CD4-positive, alpha-beta T cell treated with Interferon alpha-2 for 1 hour (primary cell): ENCODE data around the gene RNPEP.
"Not testable (repeated sequence)": the region's sequence is repeated elsewhere in the genome, so short reads cannot be mapped to it uniquely, and the experiment has no call there.

ENCODE experiments used
- DNase-seq, 2 donors: peaks; one replicate each; pipeline ENCODE4 v3.0.0-alpha.2; 2020 to 2022

The RNPEP gene

DNA sequence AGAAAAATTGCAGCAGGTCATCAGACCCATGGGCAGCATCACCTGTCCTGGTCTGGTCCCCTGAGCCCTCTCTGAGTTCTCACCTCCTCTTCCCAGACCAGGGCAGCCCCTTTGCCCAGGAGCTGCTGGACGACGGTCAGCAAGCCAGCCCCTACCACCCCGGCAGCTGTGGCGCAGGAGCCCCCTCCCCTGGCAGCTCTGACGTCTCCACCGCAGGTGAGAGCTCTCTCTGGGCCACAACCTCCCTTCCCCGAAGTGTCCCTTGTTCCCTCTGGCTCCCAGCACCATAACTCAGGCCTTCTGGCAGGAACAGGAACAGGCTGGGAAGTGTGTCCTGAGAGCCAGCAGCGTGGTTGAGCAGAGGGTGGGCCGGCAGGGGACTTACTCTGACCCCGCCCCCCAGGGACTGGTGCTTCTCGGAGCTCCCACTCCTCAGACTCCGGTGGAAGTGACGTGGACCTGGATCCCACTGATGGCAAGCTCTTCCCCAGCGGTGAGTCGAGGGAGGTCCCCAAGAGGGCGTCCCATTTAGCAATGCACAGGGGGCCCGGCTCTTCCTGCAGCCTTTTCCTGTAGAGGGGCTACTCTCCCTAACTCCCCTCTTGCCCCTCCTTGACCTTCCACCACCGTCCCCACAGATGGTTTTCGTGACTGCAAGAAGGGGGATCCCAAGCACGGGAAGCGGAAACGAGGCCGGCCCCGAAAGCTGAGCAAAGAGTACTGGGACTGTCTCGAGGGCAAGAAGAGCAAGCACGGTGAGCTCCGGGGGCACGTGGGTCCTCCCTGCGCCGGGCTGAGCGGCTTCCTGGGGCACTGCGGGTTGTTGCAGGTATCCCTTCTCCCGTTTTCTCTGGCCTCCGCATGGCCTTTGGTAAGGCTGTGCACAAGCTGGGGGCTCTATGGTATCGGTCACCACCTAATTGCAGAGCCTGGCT lies 30.4 kb downstream of the RNPEP start:
- no peak for DNase-seq

DNA sequence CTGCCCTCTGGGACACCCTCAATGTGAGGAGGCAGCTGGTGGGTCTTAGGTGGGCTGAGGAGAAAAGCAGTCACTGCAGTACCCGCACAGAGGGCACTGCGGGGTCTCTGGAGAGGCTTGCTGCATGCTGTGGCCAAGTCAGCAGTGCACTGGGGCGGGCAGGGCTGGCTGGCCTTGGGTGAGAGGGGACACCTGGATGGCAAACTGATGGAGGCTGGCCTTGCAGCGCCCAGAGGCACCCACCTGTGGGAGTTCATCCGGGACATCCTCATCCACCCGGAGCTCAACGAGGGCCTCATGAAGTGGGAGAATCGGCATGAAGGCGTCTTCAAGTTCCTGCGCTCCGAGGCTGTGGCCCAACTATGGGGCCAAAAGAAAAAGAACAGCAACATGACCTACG lies 31.2 kb downstream of the RNPEP start:
- DNase-seq: no peak

DNA sequence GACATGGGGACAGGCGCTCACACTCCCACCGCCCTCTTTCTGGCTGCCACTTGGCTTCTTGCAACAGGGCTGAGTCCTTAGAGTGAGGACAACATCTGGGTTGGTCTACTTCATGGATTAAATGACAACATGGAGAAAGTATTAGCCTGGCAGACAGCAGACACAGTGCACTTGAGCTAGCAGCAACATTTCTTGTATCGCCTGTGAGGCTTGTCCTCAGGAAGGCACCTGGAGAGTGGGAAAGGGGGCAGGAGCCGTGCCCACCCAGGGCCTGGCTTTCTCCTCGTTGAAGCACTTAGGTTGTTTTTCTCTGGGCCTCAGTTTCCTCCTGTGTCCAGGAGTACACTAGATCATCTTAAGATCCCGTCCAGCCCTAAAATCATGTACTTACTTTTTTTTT lies 31.6 kb downstream of the RNPEP start:
- no peak for DNase-seq

DNA sequence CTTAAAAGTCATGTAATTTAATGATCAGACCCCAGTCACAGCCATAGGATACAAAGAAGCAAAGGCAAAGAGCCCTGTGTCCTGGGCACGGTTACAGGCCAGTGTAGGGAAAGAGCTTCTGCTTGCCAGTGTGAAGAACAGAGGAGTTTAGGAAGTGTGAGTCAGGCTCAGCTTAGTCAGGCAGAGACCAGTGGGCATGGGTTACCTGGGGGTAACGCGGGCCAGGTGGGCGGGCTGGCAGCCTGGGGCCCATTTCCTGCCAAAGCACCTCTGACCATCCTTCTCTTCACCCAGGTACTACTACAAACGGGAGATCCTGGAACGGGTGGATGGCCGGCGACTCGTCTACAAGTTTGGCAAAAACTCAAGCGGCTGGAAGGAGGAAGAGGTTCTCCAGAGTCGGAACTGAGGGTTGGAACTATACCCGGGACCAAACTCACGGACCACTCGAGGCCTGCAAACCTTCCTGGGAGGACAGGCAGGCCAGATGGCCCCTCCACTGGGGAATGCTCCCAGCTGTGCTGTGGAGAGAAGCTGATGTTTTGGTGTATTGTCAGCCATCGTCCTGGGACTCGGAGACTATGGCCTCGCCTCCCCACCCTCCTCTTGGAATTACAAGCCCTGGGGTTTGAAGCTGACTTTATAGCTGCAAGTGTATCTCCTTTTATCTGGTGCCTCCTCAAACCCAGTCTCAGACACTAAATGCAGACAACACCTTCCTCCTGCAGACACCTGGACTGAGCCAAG lies 32.6 kb downstream of the RNPEP start:
- no peak for DNase-seq

DNA sequence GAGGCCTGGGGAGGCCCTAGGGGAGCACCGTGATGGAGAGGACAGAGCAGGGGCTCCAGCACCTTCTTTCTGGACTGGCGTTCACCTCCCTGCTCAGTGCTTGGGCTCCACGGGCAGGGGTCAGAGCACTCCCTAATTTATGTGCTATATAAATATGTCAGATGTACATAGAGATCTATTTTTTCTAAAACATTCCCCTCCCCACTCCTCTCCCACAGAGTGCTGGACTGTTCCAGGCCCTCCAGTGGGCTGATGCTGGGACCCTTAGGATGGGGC lies 33.2 kb downstream of the RNPEP start:
- DNase-seq: no peak

DNA sequence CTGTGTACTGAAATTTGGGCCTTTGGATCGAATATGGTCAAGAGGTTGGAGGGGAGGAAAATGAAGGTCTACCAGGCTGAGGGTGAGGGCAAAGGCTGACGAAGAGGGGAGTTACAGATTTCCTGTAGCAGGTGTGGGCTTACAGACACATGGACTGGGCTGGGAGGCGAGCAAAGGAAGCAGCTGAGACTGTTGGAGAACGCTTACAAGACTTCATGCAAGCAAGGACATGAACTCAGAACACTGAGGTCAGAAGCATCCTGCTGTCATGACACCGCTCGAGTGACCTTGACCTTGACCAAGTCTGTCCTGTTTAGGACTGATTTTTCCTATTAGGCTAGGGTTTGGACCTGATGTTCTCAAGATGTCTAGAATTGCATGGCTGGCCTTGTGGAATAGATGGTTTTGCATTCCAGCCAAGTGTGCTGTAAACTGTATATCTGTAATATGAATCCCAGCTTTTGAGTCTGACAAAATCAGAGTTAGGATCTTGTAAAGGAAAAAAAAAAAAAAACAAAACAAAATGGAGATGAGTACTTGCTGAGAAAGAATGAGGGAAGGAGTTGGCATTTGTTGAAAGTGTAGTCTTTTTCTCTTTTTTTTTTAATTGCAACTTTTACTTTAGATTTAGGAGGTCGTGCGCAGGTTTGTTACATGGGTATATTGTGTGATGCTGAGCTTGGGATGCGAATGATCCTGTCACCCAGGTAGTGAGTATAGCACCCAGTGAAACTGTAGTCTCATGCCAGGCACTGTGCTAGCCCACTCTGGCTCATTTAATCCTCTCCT lies 33.8 kb downstream of the RNPEP start:
- DNase-seq: no peak

DNA sequence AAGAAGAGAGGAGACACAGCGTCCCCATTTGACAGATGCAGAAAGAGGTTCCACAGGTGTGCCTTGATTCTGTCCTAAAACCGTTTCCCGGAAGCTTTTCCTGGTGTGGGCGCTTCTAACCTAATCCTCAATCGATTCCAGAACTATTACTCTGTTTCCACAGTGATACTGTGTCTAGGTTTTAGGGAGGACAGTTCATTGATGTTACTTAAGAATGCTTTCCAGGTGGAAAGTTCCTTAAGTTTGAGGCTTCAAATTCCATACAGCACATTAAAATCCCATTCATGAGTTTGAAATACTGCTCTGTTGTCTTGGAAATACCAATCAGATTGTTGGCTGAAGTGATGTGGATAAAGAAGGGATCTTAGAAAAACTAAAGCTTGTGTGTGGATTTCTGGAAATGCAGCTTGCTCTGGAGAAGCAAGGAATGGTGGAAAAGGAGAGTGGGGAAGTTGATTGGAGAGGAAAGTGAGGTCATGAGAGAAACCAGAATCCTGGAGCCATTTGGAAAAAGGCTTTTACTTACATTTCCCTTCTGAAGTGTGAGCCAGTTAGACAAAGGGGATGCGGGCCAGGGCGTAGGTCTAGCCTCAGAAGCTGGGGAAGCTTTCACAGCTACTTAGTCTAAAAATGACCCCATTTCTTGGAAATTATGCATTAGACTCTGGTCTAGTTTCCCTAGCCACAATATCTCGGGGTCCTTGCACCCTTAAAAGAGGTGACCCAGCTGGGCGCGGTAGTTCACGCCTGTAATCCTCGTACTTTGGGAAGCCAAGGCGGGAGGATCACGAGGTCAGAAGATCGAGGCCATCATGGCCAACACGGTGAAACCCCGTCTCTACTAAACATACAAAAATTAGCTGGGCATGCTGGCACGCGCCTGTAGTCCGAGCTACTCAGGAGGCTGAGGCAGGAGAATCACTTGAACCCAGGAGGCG lies 34.6 kb downstream of the RNPEP start:
- DNase-seq: no peak

DNA sequence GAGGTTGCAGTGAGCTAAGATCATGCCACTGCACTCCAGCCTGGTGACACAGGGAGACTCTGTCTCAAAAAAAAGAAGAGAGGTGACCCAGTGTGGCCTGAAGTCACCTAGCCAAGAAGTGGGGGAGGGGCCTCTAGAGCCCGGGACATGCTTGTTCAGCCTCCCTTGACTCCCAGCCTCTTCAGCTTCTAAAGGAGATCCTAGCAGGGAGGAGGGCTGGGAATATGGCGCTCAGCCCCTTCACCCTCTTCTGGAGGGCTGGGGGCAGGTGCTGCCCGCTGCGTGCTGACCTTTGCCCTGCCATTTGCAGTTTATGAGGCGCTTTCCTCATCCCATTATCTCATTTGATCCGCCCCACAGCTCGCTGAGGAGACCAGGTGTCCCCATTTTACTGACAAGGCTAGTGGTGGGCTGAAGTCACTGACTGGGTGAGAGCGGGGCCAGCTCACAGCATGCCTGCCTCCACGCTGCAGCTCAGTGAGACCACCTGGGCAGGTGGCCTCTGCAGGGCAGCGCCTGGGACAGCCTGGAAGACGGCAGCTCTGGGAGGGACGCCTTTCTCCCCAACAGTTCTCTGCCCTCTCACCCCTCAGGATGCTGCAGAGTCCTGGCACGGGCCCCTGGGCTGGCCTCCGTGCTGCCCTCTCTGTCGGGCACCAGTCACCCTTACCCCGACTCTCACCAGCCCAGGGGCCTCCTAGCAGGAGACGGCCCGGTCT lies 35.5 kb downstream of the RNPEP start:
- no peak for DNase-seq

DNA sequence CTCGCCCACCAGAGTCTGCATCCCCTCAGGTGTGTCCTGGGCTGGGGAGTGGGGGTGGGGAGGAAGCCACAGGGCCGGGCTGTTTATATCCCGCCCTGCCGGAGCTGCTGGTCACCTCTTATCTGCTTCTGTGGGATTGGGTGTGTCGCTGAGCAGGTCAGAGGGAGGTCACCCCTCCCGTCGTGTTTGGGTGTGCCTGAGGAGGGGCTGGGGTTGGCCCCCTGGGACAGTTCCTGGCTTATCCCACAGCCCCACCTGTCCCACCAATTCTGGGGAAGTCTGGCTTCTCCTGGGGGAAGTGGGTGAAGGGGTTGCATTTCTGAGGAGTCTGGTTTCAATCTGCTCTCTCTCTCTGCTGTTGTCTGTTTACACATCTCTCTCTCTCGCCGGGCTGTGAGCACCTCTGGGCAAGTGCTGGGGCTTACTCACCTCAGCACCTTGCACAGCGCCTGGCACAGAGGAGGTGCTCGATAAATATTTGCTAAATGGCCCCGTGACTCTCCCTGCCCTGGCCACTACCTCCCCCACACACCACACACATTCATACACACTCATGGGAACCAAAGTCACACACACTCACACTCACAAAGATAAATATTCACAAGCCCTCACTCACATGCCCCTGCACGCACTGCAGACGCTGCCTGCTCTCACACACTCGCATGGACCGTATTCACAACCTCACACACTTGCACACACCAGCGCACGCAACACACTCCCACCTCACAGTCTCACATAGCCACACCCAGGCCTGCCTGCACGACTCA lies 36.2 kb downstream of the RNPEP start:
- no peak for DNase-seq

DNA sequence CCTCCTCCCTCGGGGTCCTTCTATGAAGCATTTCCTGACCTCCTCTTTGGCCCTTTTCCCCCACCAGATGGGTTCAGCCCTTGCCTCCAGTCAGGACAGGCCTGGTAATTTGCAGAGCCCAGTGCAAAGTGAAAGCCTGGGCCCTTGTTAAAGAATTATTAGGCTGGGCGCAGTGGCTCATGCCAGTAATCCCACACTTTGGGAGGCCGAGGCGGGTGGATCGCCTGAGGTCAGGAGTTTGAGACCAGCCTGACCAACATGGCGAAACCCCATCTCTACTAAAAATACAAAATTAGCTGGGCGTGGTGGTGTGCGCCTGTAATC lies 36.7 kb downstream of the RNPEP start:
- not testable (repeated sequence) for DNase-seq

DNA sequence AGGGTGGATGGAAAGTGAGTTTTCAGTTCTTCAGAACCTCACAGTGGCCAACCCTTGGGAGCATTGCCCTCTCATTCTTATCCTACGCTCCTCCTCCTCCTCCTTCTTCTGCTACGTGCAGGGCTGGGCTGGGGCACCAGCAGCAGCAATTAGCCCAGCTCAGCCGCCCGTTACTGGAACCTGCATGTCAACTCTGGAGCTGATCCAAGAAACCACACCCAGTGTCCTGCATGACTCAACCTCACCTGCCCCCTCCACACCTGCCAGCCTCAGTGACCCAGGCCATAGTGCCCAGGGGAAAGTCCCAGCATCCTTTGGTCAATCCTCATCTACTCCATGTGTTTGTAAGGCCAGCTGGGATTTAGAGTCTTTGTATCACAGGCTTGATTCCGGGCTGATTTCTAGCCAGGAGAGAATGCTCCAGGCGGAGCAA lies 40.6 kb downstream of the RNPEP start:
- no peak for DNase-seq

DNA sequence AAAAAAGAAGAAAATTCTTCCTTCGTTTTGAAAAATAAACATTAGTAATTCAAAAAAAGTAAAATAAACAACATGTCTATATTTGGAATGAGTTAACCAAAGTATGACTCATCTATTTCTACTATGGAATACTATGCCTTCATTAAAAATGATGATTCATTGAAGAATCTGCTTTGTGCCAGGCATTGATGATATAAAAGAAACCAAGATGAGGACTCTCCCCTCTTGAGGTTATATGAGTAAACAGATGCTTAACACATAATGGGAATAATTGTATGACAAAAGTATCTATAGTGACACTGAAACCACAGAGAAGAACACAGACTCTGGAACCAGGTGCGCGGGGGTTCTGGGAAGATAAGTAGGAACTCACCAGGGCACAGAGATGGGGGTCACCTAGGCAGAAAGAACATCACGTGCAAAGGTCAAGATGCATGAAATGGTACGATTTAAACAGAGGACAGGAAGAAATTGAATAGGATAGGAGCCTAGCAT lies 46.8 kb downstream of the RNPEP start:
- DNase-seq: no peak

DNA sequence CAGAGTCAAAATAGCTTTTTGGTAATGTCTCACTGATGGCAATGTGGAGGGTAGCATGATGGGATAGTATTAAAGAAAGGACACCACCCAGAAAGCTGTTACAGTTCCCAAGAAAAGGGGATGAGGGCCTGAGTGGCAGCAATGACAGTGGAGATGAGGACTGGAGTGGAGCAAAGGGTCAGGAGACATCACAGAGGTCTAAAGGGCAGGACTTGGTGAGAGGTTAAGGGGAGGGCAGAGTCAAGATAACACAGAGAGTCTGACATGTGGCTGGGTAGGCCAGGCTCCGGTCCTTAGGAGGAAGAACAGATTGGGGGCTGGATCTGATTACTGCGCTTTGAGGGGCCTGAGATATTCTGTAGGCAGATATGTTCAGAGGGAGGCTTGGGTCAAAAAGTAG lies 47.3 kb downstream of the RNPEP start:
- no peak for DNase-seq

DNA sequence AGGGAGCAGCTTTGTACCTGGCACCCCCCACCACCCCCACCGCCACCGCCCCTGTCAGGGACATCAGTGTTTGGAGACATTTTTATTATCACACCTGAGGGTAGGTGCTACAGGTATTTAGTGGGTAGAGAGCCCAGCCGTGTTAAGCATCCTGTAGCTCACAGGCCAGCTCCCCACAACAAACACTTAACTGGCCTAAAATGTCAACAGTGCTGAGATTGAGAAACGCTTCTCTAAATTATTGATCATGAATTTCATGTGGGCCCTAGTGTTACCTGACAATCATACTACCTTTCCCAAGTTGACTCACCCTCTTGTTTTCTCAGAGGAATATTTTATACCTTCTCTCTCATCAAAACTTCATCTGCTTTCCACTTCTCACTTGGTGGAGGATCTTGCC lies 49.3 kb downstream of the RNPEP start:
- no peak for DNase-seq

DNA sequence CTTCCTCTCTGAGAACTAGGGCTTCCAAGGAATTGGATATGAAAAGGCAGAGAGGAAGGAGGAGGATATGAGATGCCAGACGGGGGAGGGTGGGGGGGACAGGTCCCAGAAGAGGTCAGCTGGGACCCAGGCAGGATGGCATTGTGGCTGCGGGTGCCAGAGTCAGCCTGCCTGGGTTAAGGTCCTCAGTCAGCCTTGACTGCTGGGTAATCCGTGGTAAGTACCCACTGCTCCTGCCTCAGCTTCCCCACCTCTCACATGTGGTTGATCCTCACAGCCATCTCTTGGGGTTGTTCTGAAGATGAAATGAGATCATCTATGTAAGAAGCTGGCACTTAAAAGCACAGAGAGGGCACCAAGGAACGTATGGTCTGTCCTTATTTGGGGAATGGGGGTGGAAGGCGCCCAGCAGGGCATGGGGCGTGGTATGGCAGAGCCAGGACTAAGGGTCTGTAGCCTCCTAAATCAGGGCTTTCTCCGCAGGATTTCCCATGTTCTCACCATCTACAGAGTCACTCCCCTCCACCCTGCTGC lies 51.8 kb downstream of the RNPEP start:
- DNase-seq: no peak

DNA sequence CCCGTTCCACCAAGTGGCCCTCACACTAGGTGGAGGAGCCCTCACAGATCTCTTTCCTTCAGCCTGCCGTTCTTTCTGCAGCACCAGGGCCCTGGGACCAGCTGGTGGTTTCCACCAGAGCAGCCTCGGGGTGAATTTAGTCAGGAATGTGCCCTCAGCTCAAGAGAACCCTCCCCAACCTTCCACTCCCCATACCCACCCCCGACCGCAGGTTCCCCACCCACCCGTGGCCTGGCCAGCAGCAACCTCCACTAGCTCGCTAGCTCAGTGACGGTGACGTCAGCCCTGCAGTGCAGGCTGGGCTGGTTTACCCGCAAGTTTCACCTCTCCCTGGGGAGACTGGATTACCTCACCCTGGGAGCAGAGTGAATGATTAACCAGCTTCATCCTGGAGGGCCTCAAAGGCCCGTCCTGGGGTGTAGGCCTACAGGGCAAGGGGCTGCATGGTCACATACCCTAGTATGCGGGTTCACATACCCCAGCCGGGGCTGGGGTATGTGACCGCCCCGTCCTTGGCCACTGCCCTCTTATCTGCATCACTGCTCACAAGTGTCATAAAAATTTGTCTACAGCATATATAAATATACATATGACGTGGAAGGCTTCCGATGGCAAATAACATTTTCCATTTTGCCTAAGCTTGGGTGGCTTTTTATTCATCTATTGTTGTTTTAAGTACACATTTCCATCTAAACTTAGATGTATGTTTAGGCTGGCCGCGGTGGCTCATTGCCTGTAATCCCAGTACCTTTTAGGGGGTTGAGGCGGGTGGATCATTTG lies 52.4 kb downstream of the RNPEP start:
- no peak for DNase-seq

DNA sequence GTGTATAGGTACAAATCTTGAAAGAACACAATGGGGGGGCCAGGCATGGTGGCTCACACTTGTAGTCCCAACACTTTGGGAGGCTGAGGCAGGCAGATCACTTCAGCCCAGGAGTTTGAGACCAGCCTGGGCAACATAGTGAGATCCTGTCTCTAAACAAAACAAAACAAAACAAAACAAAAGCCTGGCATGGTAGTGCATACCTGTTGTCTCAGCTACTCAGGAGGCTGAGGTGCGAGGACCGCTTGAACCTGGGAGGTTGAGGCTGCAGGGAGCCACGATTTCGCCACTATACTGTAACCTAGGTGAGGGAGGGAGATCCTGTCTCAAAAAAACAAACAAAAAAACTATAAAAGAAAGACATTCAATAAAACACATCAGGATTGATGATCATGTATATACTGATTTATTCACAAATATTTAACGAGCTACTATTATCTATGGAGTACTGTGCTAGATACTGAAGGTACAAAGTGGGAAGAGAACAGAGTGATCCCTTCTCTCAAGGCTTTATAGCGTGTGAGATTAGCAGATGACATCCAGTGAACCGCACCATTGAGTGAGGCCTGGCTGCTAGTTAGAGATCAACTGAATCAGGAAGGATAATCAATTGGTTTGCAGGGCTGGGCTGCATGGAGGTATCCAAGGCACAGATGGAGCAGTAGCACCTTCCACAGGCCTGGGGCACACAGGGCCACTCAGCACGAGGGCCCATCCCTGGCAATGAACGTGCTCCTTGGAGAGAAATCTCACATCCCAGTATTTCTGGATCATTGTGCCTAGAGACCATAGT lies 54.3 kb downstream of the RNPEP start:
- no peak for DNase-seq

DNA sequence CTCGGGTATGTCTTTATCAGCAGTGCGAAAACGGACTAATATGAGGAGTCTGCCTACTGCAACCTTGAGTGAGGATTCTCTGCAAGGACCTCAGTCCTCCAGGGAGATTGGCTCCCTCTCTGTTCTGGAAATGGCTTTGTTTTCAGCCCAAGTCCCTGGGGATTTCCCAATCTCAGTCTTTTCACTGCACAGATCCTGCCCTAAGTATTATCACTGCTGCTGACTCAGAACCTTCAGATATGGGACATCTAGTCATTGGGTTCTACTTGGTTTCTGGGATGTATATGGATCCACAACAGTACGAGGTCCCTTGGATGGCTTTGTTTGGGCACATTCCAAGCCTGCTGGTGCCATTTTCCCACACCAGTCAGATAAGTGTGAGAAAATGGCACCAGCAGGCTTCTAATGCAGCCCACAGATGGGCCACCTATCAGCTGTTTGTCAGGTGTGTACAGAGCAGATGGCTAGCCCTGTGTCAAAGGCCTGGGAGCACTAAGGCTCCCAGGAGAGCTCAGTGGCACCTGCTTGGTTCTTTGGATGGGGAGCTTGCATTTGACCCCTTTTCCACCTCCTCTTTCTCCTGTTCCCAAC lies 55.4 kb downstream of the RNPEP start:
- no peak for DNase-seq
